ENCODE data around the gene RBM23. TPM values are rescaled to one million over a fixed set of nuclear protein-coding genes. Genes with fewer than 3 reads are reported as not detected.

RBM23 gene
- total and polyA plus RNA-seq, 4 donors, result 27.7 to 104 (median 71.7) TPM

- no peak for TF ChIP-seq CTCF (IDR thresholded peaks at IDR 0.05; ENCODE audit: control extremely low read depth, extremely low read depth)
- no peak for ATAC-seq (ENCODE audit: insufficient read depth, low FRiP score)
- H3K36me3 ChIP-seq (ENCODE audit: control insufficient read depth in 4 of 4, insufficient read depth in 4 of 4, low read length in 4 of 4), result peaks cover 0 to 20% (median 10%) of the 10 kb centered on the region in 4 donors
- no peak for DNase-seq
- H3K27ac ChIP-seq (ENCODE audit: low read depth in 1 of 2, low read length in 1 of 2), result no peak overlapping the region
- H3K9ac ChIP-seq (ENCODE audit: insufficient read depth in 1 of 2, low read length in 2 of 2), result no peak overlapping the region
- no peaks in the 10 kb centered on the region for H3K4me1 ChIP-seq (ENCODE audit: control insufficient read depth in 5 of 5, insufficient read depth in 5 of 5, low read length in 5 of 5)
- H3K27me3 ChIP-seq (ENCODE audit: control insufficient read depth in 3 of 3, insufficient read depth in 3 of 3, low read length in 2 of 3), result no peaks in the 10 kb centered on the region
- no peaks in the 10 kb centered on the region for H3K9me3 ChIP-seq (ENCODE audit: control insufficient read depth in 4 of 4, insufficient read depth in 3 of 4, low read length in 3 of 4)
- WGBS, 2 donors, result 95 to 98% methylated on average over 3 of the region's 3 CpGs
- H3K4me3 ChIP-seq, result no peak overlapping the region
These were observed 26.7 kb upstream of the RBM23 start for GRCh38 chr14:22945642-22946041.

GRCh38 chr14:22939684-22940083 lies 20.7 kb upstream of the RBM23 start:
- H3K36me3 ChIP-seq (ENCODE audit: control insufficient read depth in 4 of 4, insufficient read depth in 4 of 4, low read length in 4 of 4), result peaks cover 0 to 4% (median 3%) of the 10 kb centered on the region in 4 donors
- H3K27ac ChIP-seq (ENCODE audit: low read depth in 1 of 2, low read length in 1 of 2), result no peak overlapping the region
- ATAC-seq (ENCODE audit: insufficient read depth, low FRiP score) (no peak), DNase-seq (no peak)
- no peak for TF ChIP-seq CTCF (IDR thresholded peaks at IDR 0.05; ENCODE audit: control extremely low read depth, extremely low read depth)
- H3K9me3 ChIP-seq (ENCODE audit: control insufficient read depth in 4 of 4, insufficient read depth in 3 of 4, low read length in 3 of 4), result no peaks in the 10 kb centered on the region
- no peak overlapping the region for H3K4me3 ChIP-seq
- H3K27me3 ChIP-seq (ENCODE audit: control insufficient read depth in 3 of 3, insufficient read depth in 3 of 3, low read length in 2 of 3), result no peaks in the 10 kb centered on the region
- no peak overlapping the region for H3K9ac ChIP-seq (ENCODE audit: insufficient read depth in 1 of 2, low read length in 2 of 2)
- 95 to 96% methylated on average over 4 of the region's 4 CpGs for WGBS, 2 donors
- H3K4me1 ChIP-seq (ENCODE audit: control insufficient read depth in 5 of 5, insufficient read depth in 5 of 5, low read length in 5 of 5), result no peaks in the 10 kb centered on the region

GRCh38 chr14:22935156-22935555 lies 16.2 kb upstream of the RBM23 start:
- whole genome bisulfite sequencing, 2 donors, result 92 to 95% methylated on average over 1 of the region's 1 CpG
- H3K36me3 ChIP-seq (ENCODE audit: control insufficient read depth in 4 of 4, insufficient read depth in 4 of 4, low read length in 4 of 4), result peaks cover 0 to 2% (median 0%) of the 10 kb centered on the region in 4 donors
- no peak for TF ChIP-seq CTCF (IDR thresholded peaks at IDR 0.05; ENCODE audit: control extremely low read depth, extremely low read depth)
- no peak overlapping the region for H3K27ac ChIP-seq (ENCODE audit: low read depth in 1 of 2, low read length in 1 of 2)
- H3K9ac ChIP-seq (ENCODE audit: insufficient read depth in 1 of 2, low read length in 2 of 2), result no peak overlapping the region
- no peak overlapping the region for H3K4me3 ChIP-seq
- H3K27me3 ChIP-seq (ENCODE audit: control insufficient read depth in 3 of 3, insufficient read depth in 3 of 3, low read length in 2 of 3), result no peaks in the 10 kb centered on the region
- ATAC-seq (ENCODE audit: insufficient read depth, low FRiP score) (no peak), DNase-seq (no peak)
- H3K9me3 ChIP-seq (ENCODE audit: control insufficient read depth in 4 of 4, insufficient read depth in 3 of 4, low read length in 3 of 4), result no peaks in the 10 kb centered on the region
- peaks cover 0 to 1% (median 0%) of the 10 kb centered on the region in 5 donors for H3K4me1 ChIP-seq (ENCODE audit: control insufficient read depth in 5 of 5, insufficient read depth in 5 of 5, low read length in 5 of 5)

- no peak for TF ChIP-seq CTCF (IDR thresholded peaks at IDR 0.05; ENCODE audit: control extremely low read depth, extremely low read depth)
- Histone ChIP-seq H3K27me3 (ENCODE audit: control insufficient read depth in 3 of 3, insufficient read depth in 3 of 3, low read length in 2 of 3) (no peaks in the 10 kb centered on the region), H3K9me3 (ENCODE audit: control insufficient read depth in 4 of 4, insufficient read depth in 3 of 4, low read length in 3 of 4) (no peaks in the 10 kb centered on the region), H3K4me3 (no peak overlapping the region), H3K9ac (ENCODE audit: insufficient read depth in 1 of 2, low read length in 2 of 2) (no peak overlapping the region), H3K27ac (ENCODE audit: low read depth in 1 of 2, low read length in 1 of 2) (no peak overlapping the region), H3K36me3 (ENCODE audit: control insufficient read depth in 4 of 4, insufficient read depth in 4 of 4, low read length in 4 of 4) (peaks cover 0 to 3% (median 3%) of the 10 kb centered on the region in 4 donors), H3K4me1 (ENCODE audit: control insufficient read depth in 5 of 5, insufficient read depth in 5 of 5, low read length in 5 of 5) (peaks cover 3 to 12% (median 5%) of the 10 kb centered on the region in 5 donors)
- ATAC-seq (ENCODE audit: insufficient read depth, low FRiP score) (no peak), DNase-seq (peak; percentile 46 to 67 (median 47))
- WGBS, 2 donors, result 77 to 82% methylated on average over 3 of the region's 3 CpGs
These were observed 13.2 kb upstream of the RBM23 start for GRCh38 chr14:22932146-22932545.
